ENCODE results near the gene PRDM16. TPM values are rescaled to one million over a fixed set of nuclear protein-coding genes. Genes with fewer than 3 reads are reported as not detected.
A peak's percentile ranks its signal among the peaks of the same experiment; 100 is the strongest.

The PRDM16 gene
- total and polyA plus RNA-seq, 2 of the 13 experiments (the other 11 are each of a cell fraction or from before 2014, with no cell fraction given): 0.15 to 0.81 TPM

GRCh38 chr1:3326516-3327388 lies 257.7 kb downstream of the PRDM16 start (continued):
- TF ChIP-seq ZNF609 (CRISPR knock-in tag; IDR thresholded peaks at IDR 0.05; ENCODE audit: borderline replicate concordance) (peak; percentile 79; the same call in 1 of the 2 replicates), CENPBD1 (CRISPR knock-in tag; IDR thresholded peaks at IDR 0.05; ENCODE audit: borderline replicate concordance, low read depth) (no peak), HNRNPK (IDR thresholded peaks at IDR 0.05; ENCODE audit: low read depth, low read length, poor library complexity, severe bottlenecking) (no peak), DNMT1 (CRISPR knock-in tag; IDR thresholded peaks at IDR 0.05) (no peak), ZNF792 (CRISPR knock-in tag; IDR thresholded peaks at IDR 0.05) (peak; percentile 27; the same call in 1 of the 2 replicates), RELA (CRISPR knock-in tag; IDR thresholded peaks at IDR 0.05) (0 out of 2 replicates have a peak, but pooled peaks have one; percentile 83), HIVEP1 (CRISPR knock-in tag; IDR thresholded peaks at IDR 0.05) (peak; percentile 90), ZBTB1 (CRISPR knock-in tag; IDR thresholded peaks at IDR 0.05; ENCODE audit: borderline replicate concordance) (no peak), NFIC (IDR thresholded peaks at IDR 0.05; ENCODE audit: low read length) (no peak), MEF2D (CRISPR knock-in tag; IDR thresholded peaks at IDR 0.05) (peak; percentile 48; the same call in 1 of the 2 replicates), FOXP4 (CRISPR knock-in tag; IDR thresholded peaks at IDR 0.05) (peak; percentile 78), ZBTB7B (CRISPR knock-in tag; IDR thresholded peaks at IDR 0.05) (peak; percentile 98), TBX3 (IDR thresholded peaks at IDR 0.05; ENCODE audit: borderline replicate concordance) (no peak), NFE2 (CRISPR knock-in tag; IDR thresholded peaks at IDR 0.05) (no peak), FOXP1 (IDR thresholded peaks at IDR 0.05) (no peak), FOXP1 (CRISPR knock-in tag; IDR thresholded peaks at IDR 0.05) (peak; percentile 34; the same call in 1 of the 2 replicates), KLF6 (CRISPR knock-in tag; IDR thresholded peaks at IDR 0.05) (0 out of 2 replicates have a peak, but pooled peaks have one; percentile 38), CSRNP2 (CRISPR knock-in tag; conservative IDR thresholded peaks at IDR 0.05; ENCODE audit: low read depth) (no peak), ZNF607 (CRISPR knock-in tag; IDR thresholded peaks at IDR 0.05; ENCODE audit: borderline replicate concordance) (0 out of 2 replicates have a peak, but pooled peaks have one; percentile 43), REPIN1 (CRISPR knock-in tag; IDR thresholded peaks at IDR 0.05; ENCODE audit: borderline replicate concordance, low read depth) (peak; percentile 84)
